GM15510 (cell line): ENCODE measurements around the gene ZRANB1.

Experiments used
- POLR2A ChIP-seq: IDR thresholded peaks from 3 replicates; pipeline ENCODE4 v1.6.1; 2011; ENCODE audit warnings: borderline replicate concordance; ENCODE audit not compliant: insufficient read length; ENCODE audit errors: extremely low read depth

ZRANB1 gene

DNA sequence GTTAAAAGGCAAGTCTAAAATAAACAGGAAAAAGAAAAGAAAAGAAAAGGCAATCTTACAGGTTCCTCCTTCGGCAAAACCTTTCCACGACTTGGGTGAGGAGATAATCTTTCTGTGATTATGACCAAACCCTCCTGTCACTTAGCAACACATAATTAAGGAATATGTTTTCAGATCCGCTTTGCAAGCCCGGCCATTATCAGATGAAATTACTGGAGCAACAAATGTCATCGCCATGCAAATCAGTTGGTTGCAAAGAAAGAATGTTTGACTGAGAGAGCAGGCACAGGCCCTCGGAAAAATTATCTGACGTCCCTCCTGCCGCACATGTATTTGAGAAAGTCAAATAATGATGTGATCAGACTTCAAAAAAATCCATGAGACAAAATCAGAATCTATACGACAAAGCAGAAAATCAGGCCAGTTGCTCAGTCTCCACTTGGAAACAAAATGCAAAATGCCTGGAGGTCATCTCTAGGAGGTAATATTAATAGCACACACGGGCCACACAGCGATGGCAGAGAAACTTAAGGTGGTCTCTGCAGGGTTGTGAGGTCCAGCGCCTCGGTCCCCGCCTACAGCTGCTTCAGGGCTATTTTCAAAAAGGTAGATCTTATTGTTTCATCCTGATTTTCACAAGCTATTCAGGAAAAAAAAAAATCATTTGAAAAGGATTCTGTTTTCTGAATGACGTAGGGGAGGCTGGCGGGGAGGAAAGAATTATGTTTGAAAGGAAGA is 82.7 kb downstream of the ZRANB1 start:
- TF ChIP-seq POLR2A = no peak

- no peak for TF ChIP-seq POLR2A
Observed at GRCh38 chr10:125025341-125025740, 83.4 kb downstream of the ZRANB1 start.

GRCh38 chr10:125026036-125026931 is 84.4 kb downstream of the ZRANB1 start:
- TF ChIP-seq POLR2A = no peak

DNA sequence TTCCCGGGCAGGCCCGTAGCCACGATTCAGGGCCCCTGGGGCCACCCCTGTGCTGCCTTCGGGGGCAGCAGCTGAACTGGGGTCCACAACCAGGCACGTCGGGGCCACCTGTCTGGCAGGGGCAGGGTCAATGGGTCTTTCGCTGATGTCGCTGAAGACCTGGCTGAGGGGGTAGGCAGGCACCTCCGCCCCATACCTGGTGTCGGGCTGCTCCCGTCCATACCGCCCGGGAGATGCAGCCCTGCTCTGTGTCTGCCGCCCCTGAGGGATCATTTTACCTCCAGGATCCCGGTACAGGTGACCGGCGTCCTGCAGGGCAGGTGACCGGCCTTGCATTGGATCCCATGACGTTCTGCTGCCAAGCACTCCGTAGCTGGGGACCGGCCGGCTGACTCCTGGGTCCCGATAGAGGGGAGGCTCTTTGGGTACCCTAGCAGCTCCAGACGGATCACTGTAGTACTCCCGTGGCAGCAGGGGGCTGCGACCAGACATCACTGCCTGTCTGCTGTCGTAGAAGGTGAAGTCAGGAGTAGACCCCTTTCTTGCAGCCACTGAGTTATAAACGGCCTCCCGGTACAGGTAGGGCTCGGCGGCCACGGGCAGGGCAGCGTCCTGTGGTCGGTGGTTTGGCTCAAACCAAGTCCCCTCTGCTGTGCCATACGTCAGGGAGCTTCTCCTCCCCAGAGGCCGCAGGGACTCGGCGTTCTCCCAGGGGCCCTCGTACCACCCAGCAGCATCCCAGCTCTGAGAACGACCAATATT is 85.2 kb downstream of the ZRANB1 start:
- no peak for TF ChIP-seq POLR2A

- TF ChIP-seq POLR2A = no peak
Observed at GRCh38 chr10:125027871-125028869, 86.2 kb downstream of the ZRANB1 start.

GRCh38 chr10:125029584-125030242 is 87.8 kb downstream of the ZRANB1 start:
- no peak for TF ChIP-seq POLR2A

DNA sequence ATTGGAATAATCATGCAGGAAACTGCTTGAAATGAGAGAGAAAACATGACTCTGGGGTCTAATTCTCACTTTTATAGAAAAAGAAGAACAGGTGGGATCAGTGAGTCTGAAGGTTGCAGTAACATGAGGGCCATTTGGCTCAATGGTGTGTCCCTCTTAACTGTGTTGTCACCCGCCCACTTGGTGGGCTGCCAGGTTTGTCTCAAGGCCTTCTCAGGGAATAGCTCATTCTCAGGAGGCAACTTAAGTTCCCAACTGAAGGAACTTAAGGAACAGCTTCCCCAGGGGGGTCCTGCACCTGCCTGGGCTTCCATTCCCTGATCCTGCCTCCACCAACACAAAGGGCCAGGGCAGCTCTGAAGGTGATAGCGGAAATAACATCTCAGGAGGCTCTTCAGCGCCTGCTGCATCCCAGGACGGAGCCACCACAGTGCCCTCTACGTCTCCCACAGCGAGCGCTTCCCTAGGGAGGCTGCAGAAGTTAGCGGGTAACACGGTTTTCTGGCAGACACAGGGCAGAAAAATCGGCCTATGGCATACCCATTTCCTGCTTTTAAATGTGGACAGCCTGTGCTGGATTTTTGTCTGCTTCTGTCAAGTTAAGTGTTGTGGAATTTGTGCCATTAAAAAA is 88.8 kb downstream of the ZRANB1 start:
- no peak for TF ChIP-seq POLR2A

- no peak for TF ChIP-seq POLR2A
Observed at GRCh38 chr10:125032474-125033020, 90.6 kb downstream of the ZRANB1 start.

DNA sequence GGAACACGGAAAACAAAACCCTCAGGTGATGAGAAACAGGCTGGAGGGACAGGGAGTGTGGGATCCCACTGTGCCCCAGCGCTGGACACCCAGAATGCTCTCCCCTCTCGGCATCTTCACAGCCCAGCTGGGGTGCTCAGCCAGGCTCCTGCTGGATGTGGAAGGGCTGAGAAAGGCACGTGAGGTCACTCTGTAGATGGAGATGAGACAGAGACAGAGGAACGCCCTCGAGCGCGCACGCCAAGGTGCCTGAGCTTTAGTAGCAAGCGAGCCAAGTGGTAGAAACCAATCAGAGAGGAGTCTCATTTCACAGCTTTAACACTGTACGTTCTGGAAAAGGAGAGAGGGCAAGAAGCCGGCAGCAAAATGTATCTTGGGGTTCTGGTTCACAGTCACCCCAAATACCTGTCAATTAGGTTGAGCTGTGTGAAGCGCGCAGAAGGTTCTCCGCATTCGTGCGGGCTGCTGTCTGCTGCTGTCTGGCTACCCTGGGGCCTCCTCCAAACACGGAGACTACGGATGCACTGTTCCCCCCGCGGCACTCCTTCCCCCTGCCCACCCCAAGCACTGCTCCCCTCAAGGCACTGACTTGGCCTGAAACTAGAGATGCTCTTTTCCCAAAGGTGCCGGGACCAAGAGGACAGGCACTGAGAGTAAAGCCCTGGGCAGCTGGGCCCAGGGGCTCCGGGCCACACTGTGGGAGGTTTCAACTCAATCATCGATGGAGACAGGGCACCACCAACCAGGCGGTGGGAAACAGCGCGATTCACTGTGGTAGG is 91.4 kb downstream of the ZRANB1 start:
- TF ChIP-seq POLR2A = no peak

- TF ChIP-seq POLR2A = no peak
Observed at GRCh38 chr10:125034675-125035074, 92.8 kb downstream of the ZRANB1 start.

GRCh38 chr10:125035136-125035535 is 93.2 kb downstream of the ZRANB1 start:
- no peak for TF ChIP-seq POLR2A
